ENCODE data around the gene JSRP1. TPM values are rescaled to one million over a fixed set of nuclear protein-coding genes. Genes with fewer than 3 reads are reported as not detected.

Gene JSRP1
- total and polyA plus RNA-seq, 10 of the 15 experiments (the other 5 are each of a cell fraction or from before 2014, with no cell fraction given) = 0.41 to 0.91 (median 0.49) TPM; not detected in 7

DNA sequence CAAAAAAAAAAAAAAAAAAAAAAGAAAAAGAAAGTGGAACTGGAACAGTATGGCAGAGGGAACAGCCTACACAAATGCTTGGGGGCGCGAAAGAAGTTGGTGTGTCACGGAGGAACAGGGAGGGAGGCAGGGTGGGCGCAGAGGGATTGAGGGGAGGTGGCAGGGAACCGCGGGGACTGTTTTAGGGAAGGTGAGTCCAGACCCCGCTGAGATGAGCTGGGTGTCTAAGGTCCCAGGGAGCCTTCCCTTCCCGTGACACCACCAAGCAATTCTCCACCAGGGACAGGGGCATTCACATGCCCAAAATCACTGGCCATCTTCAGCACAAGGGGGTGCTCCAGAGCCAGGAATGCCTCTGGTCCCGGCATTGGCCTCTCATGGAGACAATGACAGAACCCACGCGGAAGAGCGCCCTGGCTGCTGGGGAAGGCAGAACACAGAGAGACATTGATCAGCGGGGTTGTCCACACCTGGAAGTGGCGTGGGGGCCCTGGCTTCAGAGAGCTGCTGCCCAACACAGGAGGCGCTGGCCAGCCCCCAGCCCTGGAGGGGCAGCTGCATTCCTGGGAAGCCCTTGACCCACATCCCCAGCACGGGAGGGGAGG, 18.8 kb upstream of the JSRP1 start (continued):
- TF ChIP-seq ZBTB11 (CRISPR knock-in tag; IDR thresholded peaks at IDR 0.05) (no peak), MTA3 (IDR thresholded peaks at IDR 0.05; ENCODE audit: borderline replicate concordance, low read length) (0 out of 2 replicates have a peak, but pooled peaks have one; percentile 45), NBN (IDR thresholded peaks at IDR 0.05) (0 out of 2 replicates have a peak, but pooled peaks have one; percentile 53), POLR2AphosphoS2 (IDR thresholded peaks at IDR 0.05; ENCODE audit: low read depth, low read length) (no peak), IKZF1 (conservative IDR thresholded peaks at IDR 0.05) (no peak; the same call in none of the 2 replicates), SMARCA5 (IDR thresholded peaks at IDR 0.05) (no peak), SMAD5 (IDR thresholded peaks at IDR 0.05; ENCODE audit: low read depth) (no peak), HDAC2 (IDR thresholded peaks at IDR 0.05) (no peak), NFYB (IDR thresholded peaks at IDR 0.05; ENCODE audit: insufficient read depth, low read depth, low read length) (no peak), SP1 (IDR thresholded peaks at IDR 0.05; ENCODE audit: low read depth, low read length) (no peak), LARP7 (IDR thresholded peaks at IDR 0.05) (no peak; the same call in 1 of the 2 replicates), RAD51 (IDR thresholded peaks at IDR 0.05) (no peak)

All from GM12878 (cell line).